CD14-positive monocyte (primary cell): Measurements from ENCODE around the gene SHANK3. TPM values are rescaled to one million over a fixed set of nuclear protein-coding genes. Genes with fewer than 3 reads are reported as not detected.
A peak's percentile ranks its signal among the peaks of the same experiment; 100 is the strongest.
"Not testable (repeated sequence)": the region's sequence is repeated elsewhere in the genome, so short reads cannot be mapped to it uniquely, and the experiment has no call there.

ENCODE experiments used
- DNase-seq, 3 donors: peaks; one replicate each; pipeline ENCODE4 v3.0.0-alpha.2; 2011 to 2022
- H2AFZ ChIP-seq: 2 replicates; pipeline ENCODE4 v1.6.0; 2012; ENCODE audit warnings: mild to moderate bottlenecking, low read depth, low read length, inconsistent platforms; ENCODE audit not compliant: insufficient read depth, poor library complexity, severe bottlenecking
- H3K27ac ChIP-seq, 2 donors: 1 replicate in 1 of 2; 2 replicates in 1 of 2; pipeline ENCODE4 v1.5.1; 2012 to 2013; ENCODE audit warnings: low read length in 2 of 2, control low read depth in 1 of 2, inconsistent platforms in 1 of 2, low read depth in 1 of 2, mild to moderate bottlenecking in 1 of 2
- H3K27me3 ChIP-seq, 2 donors: one replicate each; pipeline versions ENCODE4 v1.6.0 to v1.6.1; 2011 to 2013; ENCODE audit warnings: low read length in 2 of 2; ENCODE audit not compliant: control insufficient read depth in 2 of 2, insufficient read depth in 2 of 2
- H3K36me3 ChIP-seq, 2 donors: replicated peaks in 1 of 2; 1 replicate in 1 of 2; 2 replicates in 1 of 2; pipeline versions ENCODE4 v1.5.1 to v1.6.1; 2012 to 2013; ENCODE audit warnings: low read length in 2 of 2, control low read depth in 1 of 2, inconsistent platforms in 1 of 2, mild to moderate bottlenecking in 1 of 2; ENCODE audit not compliant: insufficient read depth in 2 of 2, control insufficient read depth in 1 of 2
- H3K4me1 ChIP-seq, 2 donors: 1 replicate in 1 of 2; 2 replicates in 1 of 2; pipeline versions ENCODE4 v1.5.1 to v1.6.1; 2012 to 2013; ENCODE audit warnings: low read length in 2 of 2, control low read depth in 1 of 2, inconsistent platforms in 1 of 2, mild to moderate bottlenecking in 1 of 2, moderate library complexity in 1 of 2; ENCODE audit not compliant: insufficient read depth in 2 of 2, control insufficient read depth in 1 of 2
- H3K4me2 ChIP-seq: replicated peaks from 2 replicates; pipeline ENCODE3; 2012; ENCODE audit warnings: low read length, moderate library complexity, mild to moderate bottlenecking; ENCODE audit not compliant: poor library complexity, severe bottlenecking; ENCODE audit errors: extremely low read depth
- H3K4me3 ChIP-seq, 3 experiments: fragments of 200-600 bp in 1 of 3; sonication (generic) in 1 of 3; replicated peaks in 1 of 3; 1 replicate in 2 of 3; 2 replicates in 1 of 3; pipeline ENCODE4 v1.5.1; 2011 to 2013; ENCODE audit warnings: low read length in 3 of 3, mild to moderate bottlenecking in 3 of 3, control low read depth in 2 of 3, low read depth in 2 of 3, inconsistent platforms in 1 of 3, moderate library complexity in 1 of 3
- H3K79me2 ChIP-seq: 2 replicates; pipeline ENCODE4 v1.6.0; 2012; ENCODE audit warnings: mild to moderate bottlenecking, control low read depth, inconsistent platforms, low read length, moderate library complexity; ENCODE audit not compliant: insufficient read depth
- H3K9ac ChIP-seq: 2 replicates; pipeline ENCODE4 v1.6.0; 2017; ENCODE audit warnings: low read length, mild to moderate bottlenecking; ENCODE audit not compliant: insufficient read depth, poor library complexity, severe bottlenecking
- H3K9me3 ChIP-seq, 2 donors: replicated peaks in 1 of 2; 1 replicate in 1 of 2; 2 replicates in 1 of 2; pipeline versions ENCODE4 v1.5.1 to v1.6.1; 2012 to 2013; ENCODE audit warnings: low read length in 2 of 2, control low read depth in 1 of 2; ENCODE audit not compliant: control insufficient read depth in 1 of 2, insufficient read depth in 1 of 2
- H4K20me1 ChIP-seq: 2 replicates; pipeline ENCODE4 v1.6.0; 2012; ENCODE audit warnings: mild to moderate bottlenecking, low read length, control low read depth, moderate library complexity; ENCODE audit not compliant: insufficient read depth
- H3K27ac Mint-ChIP-seq, 7 donors: one replicate each; pipeline ENCODE4 v1.8.0; 2020; ENCODE audit warnings: mild to moderate bottlenecking in 7 of 7, mixed read lengths in 7 of 7, moderate library complexity in 6 of 7, inconsistent platforms in 2 of 7
- H3K27me3 Mint-ChIP-seq, 3 donors: one replicate each; pipeline ENCODE4 v1.8.0; 2021 to 2022; ENCODE audit warnings: low read depth in 3 of 3, mild to moderate bottlenecking in 3 of 3, mixed read lengths in 3 of 3, moderate library complexity in 3 of 3, inconsistent platforms in 1 of 3
- H3K36me3 Mint-ChIP-seq, 2 donors: one replicate each; pipeline ENCODE4 v1.8.0; 2020; ENCODE audit warnings: mixed read lengths in 2 of 2, inconsistent platforms in 1 of 2, mild to moderate bottlenecking in 1 of 2
- H3K4me1 Mint-ChIP-seq: one replicate; pipeline ENCODE4 v1.8.0; 2020; ENCODE audit warnings: mild to moderate bottlenecking, mixed read lengths
- H3K4me3 Mint-ChIP-seq, 2 donors: one replicate each; pipeline ENCODE4 v1.8.0; 2020; ENCODE audit warnings: mild to moderate bottlenecking in 2 of 2, mixed read lengths in 2 of 2, moderate library complexity in 1 of 2
- H3K9me3 Mint-ChIP-seq, 7 donors: one replicate each; pipeline ENCODE4 v1.8.0; 2020 to 2022; ENCODE audit warnings: mixed read lengths in 7 of 7, mild to moderate bottlenecking in 6 of 7, moderate library complexity in 6 of 7, inconsistent platforms in 2 of 7
- WGBS: methylation state at CpG from one replicate; pipeline ENCODE4 v1.1.5; 2013; ENCODE audit warnings: missing lambda C conversion rate; ENCODE audit not compliant: insufficient coverage; 5-methylcytosine and 5-hydroxymethylcytosine counted together
- intact Hi-C, 2 donors: fragments of 100-400 bp; cut with micrococcal nuclease; formaldehyde crosslinking; loops; one replicate each; pipeline versions ENCODE4 v1.15.0 to v1.15.1; 2023
- polyA plus RNA-seq, 3 donors: library from polyadenylated mRNA; depleted of rRNA in 1 of 3; unstranded in 2 of 3; stranded (reverse) in 1 of 3; fragments of 300-500 nt in 2 of 3; fragments of >200 nt in 1 of 3; fragmentation: Illumina TruSeq in 2 of 3; gene quantifications; 1 replicate in 2 of 3; 2 replicates in 1 of 3; pipeline ENCODE4 v1.2.3, GENCODE V29; 2012 to 2021
- TF ChIP-seq, protein P1 (sequence below): fragments of 200-600 bp; IDR thresholded peaks from one replicate; pipeline ENCODE4 v1.8.0; 2022; ENCODE audit warnings: antibody characterized with exemption, mild to moderate bottlenecking

Gene SHANK3
- polyA plus RNA-seq, 3 donors, result not detected

DNA sequence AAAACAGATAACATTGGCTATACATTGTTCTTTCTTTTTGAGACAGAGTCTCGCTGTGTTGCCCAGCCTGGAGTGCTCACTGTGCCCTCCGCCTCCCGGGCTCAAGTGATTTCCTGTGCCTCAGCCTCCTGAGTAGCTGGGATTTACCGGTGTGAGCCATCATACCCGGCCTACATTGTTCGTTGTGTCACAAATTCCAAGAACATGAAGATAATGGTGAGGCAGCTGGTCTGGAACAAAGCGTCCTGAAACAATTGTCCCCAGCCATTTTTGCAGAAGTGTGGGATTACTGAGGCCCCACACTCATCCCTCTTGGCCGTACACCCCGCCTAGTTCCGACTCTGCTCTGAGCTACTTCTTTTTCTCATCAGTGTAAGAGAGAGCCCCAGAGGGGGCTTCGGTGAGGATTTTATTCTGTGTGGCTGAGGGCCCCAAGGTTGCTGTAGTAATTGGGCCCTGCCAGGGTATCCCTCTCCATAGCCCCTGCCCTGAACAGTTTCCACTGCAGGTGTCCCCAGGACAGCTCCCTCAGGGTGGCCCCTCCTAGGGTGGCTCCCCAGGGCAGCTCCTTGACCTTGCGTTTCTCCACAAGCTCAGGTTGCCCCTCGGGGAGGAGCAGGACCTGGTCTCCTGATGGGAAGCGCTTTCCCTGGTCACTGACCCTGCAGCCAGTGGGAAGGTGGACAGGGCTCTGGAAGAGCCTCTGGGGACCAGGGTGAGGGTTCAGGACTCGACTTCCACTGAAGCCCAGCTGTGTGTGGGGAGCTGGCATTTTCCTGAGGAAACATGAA lies 31.6 kb upstream of the SHANK3 start:
- no peaks in the 10 kb centered on the region for H3K36me3 ChIP-seq
- no peak overlapping the region for H3K4me3 Mint-ChIP-seq
- no peak overlapping the region for H3K27ac ChIP-seq
- no peak for DNase-seq
- no peaks in the 10 kb centered on the region for H3K79me2 ChIP-seq
- no peak overlapping the region for H3K27ac Mint-ChIP-seq
- H2AFZ ChIP-seq, result no peak overlapping the region
- H3K27me3 Mint-ChIP-seq, result peaks cover 4 to 7% (median 7%) of the 10 kb centered on the region in 3 donors
- H3K4me2 ChIP-seq, result no peak overlapping the region
- peaks cover 10 to 13% of the 10 kb centered on the region in 2 donors for H3K4me1 ChIP-seq
- H3K9ac ChIP-seq, result no peak overlapping the region
- peaks cover 0 to 2% (median under 1%) of the 10 kb centered on the region in 7 donors for H3K9me3 Mint-ChIP-seq
- H3K4me3 ChIP-seq, result no peak overlapping the region
- H3K4me1 Mint-ChIP-seq, result peaks cover 9% of the 10 kb centered on the region
- WGBS, result 85% methylated on average over 8 of the region's 15 CpGs
- peaks cover 5 to 9% of the 10 kb centered on the region in 2 donors for H3K27me3 ChIP-seq
- H3K36me3 Mint-ChIP-seq, result no peaks in the 10 kb centered on the region
- TF ChIP-seq, protein P1, sequence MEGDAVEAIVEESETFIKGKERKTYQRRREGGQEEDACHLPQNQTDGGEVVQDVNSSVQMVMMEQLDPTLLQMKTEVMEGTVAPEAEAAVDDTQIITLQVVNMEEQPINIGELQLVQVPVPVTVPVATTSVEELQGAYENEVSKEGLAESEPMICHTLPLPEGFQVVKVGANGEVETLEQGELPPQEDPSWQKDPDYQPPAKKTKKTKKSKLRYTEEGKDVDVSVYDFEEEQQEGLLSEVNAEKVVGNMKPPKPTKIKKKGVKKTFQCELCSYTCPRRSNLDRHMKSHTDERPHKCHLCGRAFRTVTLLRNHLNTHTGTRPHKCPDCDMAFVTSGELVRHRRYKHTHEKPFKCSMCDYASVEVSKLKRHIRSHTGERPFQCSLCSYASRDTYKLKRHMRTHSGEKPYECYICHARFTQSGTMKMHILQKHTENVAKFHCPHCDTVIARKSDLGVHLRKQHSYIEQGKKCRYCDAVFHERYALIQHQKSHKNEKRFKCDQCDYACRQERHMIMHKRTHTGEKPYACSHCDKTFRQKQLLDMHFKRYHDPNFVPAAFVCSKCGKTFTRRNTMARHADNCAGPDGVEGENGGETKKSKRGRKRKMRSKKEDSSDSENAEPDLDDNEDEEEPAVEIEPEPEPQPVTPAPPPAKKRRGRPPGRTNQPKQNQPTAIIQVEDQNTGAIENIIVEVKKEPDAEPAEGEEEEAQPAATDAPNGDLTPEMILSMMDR, result no peak
- intact Hi-C loops, result no loop called here
- H3K9me3 ChIP-seq, result no peaks in the 10 kb centered on the region
- no peaks in the 10 kb centered on the region for H4K20me1 ChIP-seq

GRCh38 chr22:50641696-50642607 lies 30.7 kb upstream of the SHANK3 start:
- peak overlapping the region; percentile 15 for H3K4me2 ChIP-seq
- Mint-ChIP-seq H3K27me3 (peaks cover 4 to 13% (median 7%) of the 10 kb centered on the region in 3 donors), H3K36me3 (no peaks in the 10 kb centered on the region), H3K9me3 (peaks cover 2 to 9% (median 3%) of the 10 kb centered on the region in 7 donors), H3K4me3 (peak overlapping the region in 1 of 2 donors; percentile 60), H3K4me1 (peaks cover 9% of the 10 kb centered on the region), H3K27ac (peak overlapping the region in 1 of 7 donors; percentile 8)
- H2AFZ ChIP-seq, result peak overlapping the region; percentile 64
- H3K4me1 ChIP-seq, result peaks cover 10 to 13% of the 10 kb centered on the region in 2 donors
- H3K4me3 ChIP-seq, result peak overlapping the region in 1 of 3 experiments; percentile 28
- no peak for DNase-seq
- WGBS, result 30% methylated on average over 11 of the region's 17 CpGs
- no peak overlapping the region for H3K27ac ChIP-seq
- H3K9me3 ChIP-seq, result peaks cover 0 to 2% of the 10 kb centered on the region in 2 donors
- H3K27me3 ChIP-seq, result peaks cover 5 to 9% of the 10 kb centered on the region in 2 donors
- no peak overlapping the region for H3K9ac ChIP-seq
- H4K20me1 ChIP-seq, result no peaks in the 10 kb centered on the region
- H3K79me2 ChIP-seq, result no peaks in the 10 kb centered on the region
- TF ChIP-seq, protein P1, result no peak
- H3K36me3 ChIP-seq, result no peaks in the 10 kb centered on the region
- intact Hi-C loops, result no loop called here

GRCh38 chr22:50643021-50643820 lies 29.4 kb upstream of the SHANK3 start:
- H3K4me1 Mint-ChIP-seq, H3K36me3 Mint-ChIP-seq, H3K36me3 ChIP-seq, H3K4me2 ChIP-seq, intact Hi-C loops, H4K20me1 ChIP-seq, DNase-seq, H2AFZ ChIP-seq, H3K27ac Mint-ChIP-seq, H3K27ac ChIP-seq, H3K9me3 ChIP-seq, H3K4me3 ChIP-seq, H3K27me3 ChIP-seq, H3K9ac ChIP-seq, H3K4me3 Mint-ChIP-seq, H3K79me2 ChIP-seq: not testable (repeated sequence)
- peaks cover 10 to 13% of the 10 kb centered on the region in 2 donors for H3K4me1 ChIP-seq
- 98% methylated on average over 13 of the region's 17 CpGs for WGBS
- Mint-ChIP-seq H3K9me3 (peaks cover 2 to 13% (median 6%) of the 10 kb centered on the region in 7 donors), H3K27me3 (peaks cover 4 to 14% (median 7%) of the 10 kb centered on the region in 3 donors)
